GM10847 (cell line): ENCODE measurements around the gene EML2.

ENCODE experiments used
- POLR2A ChIP-seq: IDR thresholded peaks from 2 replicates; pipeline ENCODE4 v1.6.1; 2011; ENCODE audit not compliant: insufficient read length; ENCODE audit errors: extremely low read depth

The EML2 gene

GRCh38 chr19:45585158-45585577, 54.0 kb downstream of the EML2 start:
- TF ChIP-seq POLR2A: no peak

GRCh38 chr19:45584332-45585157, 54.7 kb downstream of the EML2 start, which contains the start of gene OPA3:
Gene OPA3, minus strand, starts transcription at chr19:45584802. Its CDS starts 38 bp downstream, at chr19:45584764.
- peak; percentile 79 for TF ChIP-seq POLR2A

- TF ChIP-seq POLR2A: no peak
Measured at GRCh38 chr19:45581576-45581975, 57.6 kb downstream of the EML2 start.

- no peak for TF ChIP-seq POLR2A
Measured at GRCh38 chr19:45578861-45579260, 60.3 kb downstream of the EML2 start.

GRCh38 chr19:45577111-45577905, 61.9 kb downstream of the EML2 start:
- no peak for TF ChIP-seq POLR2A

GRCh38 chr19:45576682-45577081, 62.5 kb downstream of the EML2 start:
- no peak for TF ChIP-seq POLR2A

- TF ChIP-seq POLR2A: no peak
Measured at GRCh38 chr19:45575216-45575615, 64.0 kb downstream of the EML2 start.

DNA sequence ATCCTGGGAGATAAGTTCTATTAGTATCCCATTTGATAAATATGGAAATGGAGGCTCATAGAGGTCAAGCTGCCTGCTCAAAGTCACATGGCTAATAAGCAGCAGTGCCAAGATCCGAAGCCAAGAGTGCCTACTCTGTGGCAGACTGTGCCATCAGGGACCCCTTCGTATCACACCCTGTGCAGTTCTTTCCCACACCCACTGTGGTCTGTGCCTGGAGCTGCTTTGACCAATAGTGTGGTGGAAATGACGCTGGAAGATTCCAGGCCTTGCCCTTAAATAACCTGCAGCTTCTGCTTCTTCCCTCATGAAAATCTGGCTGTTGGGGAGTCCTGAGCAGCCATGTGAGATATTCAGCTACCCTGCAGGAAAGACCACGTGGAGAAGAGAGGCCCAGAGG, 64.7 kb downstream of the EML2 start:
- no peak for TF ChIP-seq POLR2A

DNA sequence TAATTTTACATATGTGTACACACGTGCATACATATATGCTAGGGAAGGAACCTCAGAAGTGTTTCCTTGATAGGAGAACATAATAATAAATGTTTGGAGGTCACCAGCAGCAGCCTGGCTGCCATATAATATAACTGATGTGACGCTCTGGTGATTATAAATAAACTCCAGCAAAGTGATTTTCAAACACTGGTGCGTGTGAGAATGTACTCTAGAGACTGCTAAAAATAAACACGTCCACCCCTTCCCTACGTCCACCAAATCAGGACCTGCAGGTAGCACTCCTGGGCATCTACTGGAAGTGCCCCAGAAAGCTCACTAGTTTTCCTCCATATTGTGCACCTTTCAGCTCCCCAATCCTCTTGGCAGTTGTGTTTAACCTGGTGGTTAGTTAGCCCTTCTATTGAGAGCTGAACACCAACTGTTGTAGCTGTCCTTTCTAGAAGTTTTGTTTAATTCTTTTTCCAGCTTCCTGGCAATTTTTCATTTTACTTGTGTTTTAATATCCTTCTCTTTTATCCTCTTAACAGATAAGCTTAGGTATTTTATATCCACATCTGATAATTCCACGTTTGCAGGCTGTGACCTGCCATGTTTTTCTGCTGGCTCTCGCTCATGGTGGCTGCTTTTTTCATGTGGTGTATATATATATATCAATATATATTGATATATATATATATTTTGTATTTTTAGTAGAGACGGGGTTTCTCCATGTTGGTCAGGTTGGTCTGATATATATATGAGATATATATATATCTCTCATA, 67.6 kb downstream of the EML2 start:
- TF ChIP-seq POLR2A: no peak

DNA sequence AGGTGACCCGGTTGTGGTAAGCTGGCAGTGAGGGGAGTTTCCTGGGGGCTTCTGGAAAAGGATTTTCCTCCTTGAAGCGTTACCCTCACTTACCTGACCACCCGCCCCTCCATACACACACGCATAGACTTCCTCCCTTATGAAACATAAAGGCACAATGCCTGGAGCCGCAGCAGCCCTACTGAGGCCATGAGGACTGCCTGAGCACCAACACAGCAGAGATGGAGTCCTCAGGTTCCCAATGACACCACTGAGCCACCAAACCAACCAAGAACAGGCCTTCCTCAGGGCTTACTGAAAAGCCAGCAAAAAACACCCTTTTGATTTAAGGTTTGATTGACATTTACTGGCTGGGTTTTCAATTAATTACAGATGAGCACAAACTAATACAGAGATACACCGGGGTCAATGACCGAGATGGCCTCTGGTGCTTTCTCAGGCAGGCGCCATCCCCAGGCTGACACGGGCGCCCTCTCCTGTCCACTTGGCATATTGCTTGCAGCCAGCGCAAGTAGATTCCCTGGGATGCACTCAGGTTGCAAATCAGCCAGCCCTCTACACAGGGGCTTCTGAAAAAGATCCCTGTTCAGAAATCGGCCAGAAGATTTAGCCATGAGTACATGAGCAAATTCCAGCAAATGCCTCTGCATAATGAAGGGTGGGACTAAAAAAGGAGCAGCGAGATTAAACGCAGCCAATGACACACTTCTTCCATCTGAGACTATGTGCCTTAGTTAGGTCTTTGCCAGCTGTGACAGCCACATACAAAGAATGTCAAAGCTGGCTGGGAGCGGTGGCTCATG, 69.4 kb downstream of the EML2 start:
- TF ChIP-seq POLR2A: no peak

DNA sequence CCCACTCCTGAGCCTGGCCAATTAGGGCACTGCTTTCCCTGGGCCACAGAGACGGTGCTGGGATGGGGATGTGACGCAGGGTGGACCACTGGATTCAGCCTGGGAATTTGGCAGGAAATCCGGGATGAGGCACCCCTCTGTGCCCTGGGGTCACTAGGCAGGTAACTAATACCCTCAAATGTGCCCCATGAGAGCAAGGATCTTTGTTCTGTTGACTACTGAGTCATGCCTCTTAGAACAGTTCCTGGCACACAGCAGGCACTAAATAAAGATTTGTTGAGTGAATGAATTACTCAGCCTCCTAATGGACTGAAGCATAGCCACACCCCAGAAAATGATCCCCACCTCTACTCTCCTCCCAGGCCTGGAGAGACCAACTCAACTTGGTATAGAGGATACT, 70.5 kb downstream of the EML2 start:
- TF ChIP-seq POLR2A: no peak

DNA sequence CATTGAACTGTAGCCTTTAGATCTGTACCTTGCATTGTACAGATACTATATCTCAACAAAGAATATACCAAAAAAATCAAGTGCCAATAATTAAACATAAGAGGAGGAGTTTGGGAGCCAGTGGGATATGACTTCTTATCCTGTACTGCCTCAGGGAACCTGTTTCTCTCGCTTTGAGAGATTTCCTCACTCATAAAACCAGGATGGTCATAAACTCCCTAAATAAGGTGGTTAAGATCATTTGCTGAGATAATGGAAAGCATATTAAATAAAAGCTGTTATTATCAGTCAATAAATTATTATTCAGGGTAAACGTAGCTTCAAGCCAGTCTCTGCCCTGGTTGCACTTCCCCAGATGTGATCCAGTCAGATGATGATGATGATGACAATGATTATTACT, 71.6 kb downstream of the EML2 start:
- TF ChIP-seq POLR2A: no peak

DNA sequence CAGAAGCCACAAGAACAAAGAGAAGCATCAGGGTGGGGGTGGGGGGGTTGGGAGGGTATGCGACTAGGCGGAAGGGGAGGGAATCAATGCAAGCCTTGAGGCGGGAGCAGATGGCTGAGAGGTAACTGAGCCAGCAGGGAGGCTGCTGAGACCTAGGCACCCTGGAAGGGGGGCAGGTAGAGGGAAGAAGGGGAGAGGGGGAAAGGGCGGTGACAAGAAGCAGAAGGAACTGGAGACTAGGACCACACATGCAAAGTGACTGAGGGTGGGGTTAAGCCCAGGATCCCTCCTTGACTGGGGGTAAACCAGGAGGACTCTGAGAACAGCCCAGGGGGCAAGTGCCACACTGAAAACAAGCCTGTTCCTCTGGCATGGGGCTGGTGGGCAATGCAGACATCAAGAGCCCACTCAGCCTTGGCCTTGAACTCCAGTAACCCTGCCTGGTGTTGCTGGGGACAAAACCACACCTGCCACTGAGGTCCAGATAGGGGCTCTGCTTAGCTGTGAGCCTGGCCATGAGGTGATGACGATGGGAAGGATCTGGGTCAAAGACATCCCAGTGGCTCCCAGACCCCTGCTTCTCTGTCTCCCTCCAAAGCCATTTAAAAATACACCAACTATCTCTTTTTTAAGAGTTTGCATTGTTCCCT, 74.9 kb downstream of the EML2 start:
- no peak for TF ChIP-seq POLR2A

DNA sequence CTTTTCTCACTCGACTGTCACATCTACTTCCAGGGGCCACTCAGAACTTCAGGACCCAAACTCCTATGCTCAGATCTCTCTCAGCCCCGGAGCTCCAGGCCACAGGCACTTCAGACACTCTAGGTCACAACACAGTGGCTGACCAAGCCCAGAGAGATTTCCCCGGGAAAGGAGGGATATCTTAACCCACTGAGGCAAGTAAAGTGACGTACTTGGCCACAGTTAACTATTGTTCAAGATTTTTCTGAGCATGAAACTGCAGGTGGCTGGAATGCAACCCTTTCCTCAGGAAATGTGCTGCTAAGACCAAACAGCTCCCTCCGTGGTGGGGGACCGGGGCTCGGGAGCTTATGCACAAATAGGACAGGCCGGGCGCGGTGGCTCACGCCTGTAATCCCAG, 78.5 kb downstream of the EML2 start:
- TF ChIP-seq POLR2A: no peak
